Measurements from ENCODE around the gene C1QTNF8. TPM values are rescaled to one million over a fixed set of nuclear protein-coding genes. Genes with fewer than 3 reads are reported as not detected.

Gene C1QTNF8
- total RNA-seq, 1 experiment from 2014 or later: not detected

DNA sequence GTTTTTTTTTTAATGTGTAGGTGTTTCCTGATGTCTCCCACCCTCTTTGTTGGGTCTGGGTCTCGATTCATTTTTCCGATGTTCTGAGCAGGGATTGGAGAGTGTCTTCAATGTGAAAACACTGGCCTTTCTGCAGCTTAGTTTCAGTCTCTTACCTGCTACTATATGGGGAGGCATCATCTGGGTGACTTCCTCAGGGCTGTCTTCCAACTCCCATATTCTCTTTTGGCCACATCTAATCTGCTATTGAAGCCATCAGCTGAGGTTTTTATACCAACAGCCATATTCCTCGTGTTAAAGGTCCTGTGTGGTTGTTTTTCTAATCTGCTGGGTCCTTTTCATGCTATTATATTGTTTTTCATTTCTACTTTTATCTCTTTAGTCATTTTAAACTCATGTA, 36.7 kb downstream of the C1QTNF8 start:
- Histone ChIP-seq H3K79me1 (ENCODE audit: insufficient read depth, low read depth, low read length, poor library complexity, severe bottlenecking) (no peaks in the 10 kb centered on the region), H2AFZ (ENCODE audit: low read length) (no peak overlapping the region), H3K4me2 (ENCODE audit: insufficient read depth, insufficient read length, low read length) (no peak overlapping the region), H3K27me3 (ENCODE audit: insufficient read depth, low read length) (no peaks in the 10 kb centered on the region), H3K79me2 (ENCODE audit: insufficient read depth, low read length) (no peaks in the 10 kb centered on the region), H2BK5ac (ENCODE audit: insufficient read length, low read length) (no peak overlapping the region), H4K5ac (ENCODE audit: insufficient read length, low read depth, low read length) (no peak overlapping the region), H3K9me3 (ENCODE audit: control insufficient read depth, low read depth, low read length) (no peaks in the 10 kb centered on the region), H3K23ac (ENCODE audit: insufficient read length, low read depth, low read length) (no peak overlapping the region), H3T11ph (ENCODE audit: low read length) (no peak overlapping the region), H3K23me2 (ENCODE audit: insufficient read length, low read depth, low read length, poor library complexity, severe bottlenecking) (no peaks in the 10 kb centered on the region), H2BK20ac (ENCODE audit: low read depth, low read length, poor library complexity, severe bottlenecking) (no peak overlapping the region), H3K4ac (ENCODE audit: low read depth, low read length) (no peak overlapping the region), H3K14ac (ENCODE audit: insufficient read depth, low read length) (no peak overlapping the region), H2AK5ac (ENCODE audit: insufficient read length, low read length) (no peak overlapping the region), H4K20me1 (ENCODE audit: control insufficient read depth, insufficient read depth, insufficient read length) (no peaks in the 10 kb centered on the region), H2BK15ac (ENCODE audit: low read depth, low read length) (no peak overlapping the region), H2BK12ac (ENCODE audit: insufficient read length, low read depth, low read length) (no peak overlapping the region), H3K18ac (ENCODE audit: insufficient read length, low read depth, low read length) (no peak overlapping the region), H3K4me1 (ENCODE audit: insufficient read depth, low read length) (no peaks in the 10 kb centered on the region), H3K56ac (ENCODE audit: insufficient read length, low read depth, low read length) (no peak overlapping the region), H3K27ac (ENCODE audit: insufficient read length, low read depth, low read length) (no peak overlapping the region), H2BK120ac (ENCODE audit: low read depth, low read length, poor library complexity, severe bottlenecking) (no peak overlapping the region), H4K8ac (replicated peaks; ENCODE audit: insufficient read length, low read depth, low read length) (no peak overlapping the region), H4K91ac (ENCODE audit: insufficient read length, low read depth, low read length) (no peak overlapping the region), H3K9ac (ENCODE audit: extremely low read depth, insufficient read length, low read length) (no peak overlapping the region)
- H3K9me3 Mint-ChIP-seq: peaks cover 5 to 7% of the 10 kb centered on the region in 2 experiments
- peaks cover 2 to 5% (median 4%) of the 10 kb centered on the region in 3 experiments; a peak in 5 of 7 replicates for H3K36me3 Mint-ChIP-seq (ENCODE audit: insufficient read depth in 1 of 3, low read depth in 3 of 3)
- 0 out of 4 replicates have a peak, but pooled peaks cover 0 to 2% of the 10 kb centered on the region in 2 experiments for H3K4me1 Mint-ChIP-seq
- TF ChIP-seq, protein P1, sequence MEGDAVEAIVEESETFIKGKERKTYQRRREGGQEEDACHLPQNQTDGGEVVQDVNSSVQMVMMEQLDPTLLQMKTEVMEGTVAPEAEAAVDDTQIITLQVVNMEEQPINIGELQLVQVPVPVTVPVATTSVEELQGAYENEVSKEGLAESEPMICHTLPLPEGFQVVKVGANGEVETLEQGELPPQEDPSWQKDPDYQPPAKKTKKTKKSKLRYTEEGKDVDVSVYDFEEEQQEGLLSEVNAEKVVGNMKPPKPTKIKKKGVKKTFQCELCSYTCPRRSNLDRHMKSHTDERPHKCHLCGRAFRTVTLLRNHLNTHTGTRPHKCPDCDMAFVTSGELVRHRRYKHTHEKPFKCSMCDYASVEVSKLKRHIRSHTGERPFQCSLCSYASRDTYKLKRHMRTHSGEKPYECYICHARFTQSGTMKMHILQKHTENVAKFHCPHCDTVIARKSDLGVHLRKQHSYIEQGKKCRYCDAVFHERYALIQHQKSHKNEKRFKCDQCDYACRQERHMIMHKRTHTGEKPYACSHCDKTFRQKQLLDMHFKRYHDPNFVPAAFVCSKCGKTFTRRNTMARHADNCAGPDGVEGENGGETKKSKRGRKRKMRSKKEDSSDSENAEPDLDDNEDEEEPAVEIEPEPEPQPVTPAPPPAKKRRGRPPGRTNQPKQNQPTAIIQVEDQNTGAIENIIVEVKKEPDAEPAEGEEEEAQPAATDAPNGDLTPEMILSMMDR (conservative IDR thresholded peaks at IDR 0.05): no peak
- H3K27ac Mint-ChIP-seq: no peak overlapping the region
- DNase-seq: no peak
- H3K27me3 Mint-ChIP-seq (ENCODE audit: low read depth): peaks cover 13% of the 10 kb centered on the region
- H3K4me3 Mint-ChIP-seq: no peak overlapping the region
- no CpG with 5 or more reads among the region's 3 CpGs for whole genome bisulfite sequencing (ENCODE audit: extremely low coverage, insufficient read length, low lambda C conversion rate)
